SJSA1 (cell line): ENCODE results near the gene PDCD6IP. TPM values are rescaled to one million over a fixed set of nuclear protein-coding genes. Genes with fewer than 3 reads are reported as not detected.

Source experiments
- DNase-seq, 2 experiments: peaks; one replicate each; pipeline ENCODE4 v3.0.0-alpha.2; 2015 to 2020; ENCODE audit warnings: low spot score in 2 of 2, low read depth in 1 of 2
- H3K27ac ChIP-seq: fragments of 250-450 bp; sonication (Bioruptor Pico); 2 replicates; pipeline ENCODE4 v1.5.1; 2020; ENCODE audit warnings: mild to moderate bottlenecking, moderate library complexity
- H3K27me3 ChIP-seq: fragments of 250-450 bp; sonication (Bioruptor Pico); replicated peaks from 2 replicates; pipeline ENCODE4 v1.5.1; 2020; ENCODE audit warnings: mild to moderate bottlenecking, moderate library complexity
- H3K36me3 ChIP-seq: fragments of 250-450 bp; sonication (Bioruptor Pico); 2 replicates; pipeline ENCODE4 v1.5.1; 2020; ENCODE audit warnings: mild to moderate bottlenecking
- H3K4me1 ChIP-seq: fragments of 250-450 bp; sonication (Bioruptor Pico); replicated peaks from 2 replicates; pipeline ENCODE4 v1.6.1; 2021; ENCODE audit warnings: mild to moderate bottlenecking
- H3K4me3 ChIP-seq: fragments of 250-450 bp; sonication (Bioruptor Pico); 2 replicates; pipeline ENCODE4 v1.5.1; 2020; ENCODE audit warnings: mild to moderate bottlenecking
- H3K9me3 ChIP-seq: fragments of 250-450 bp; sonication (Bioruptor Pico); replicated peaks from 2 replicates; pipeline ENCODE4 v1.5.1; 2020; ENCODE audit warnings: mild to moderate bottlenecking
- total RNA-seq: library from RNA; depleted of rRNA; stranded (reverse); fragments of >200 nt; shearing (Covaris generic); gene quantifications from 2 replicates; pipeline ENCODE4 v1.2.3, GENCODE V29; 2014

PDCD6IP gene
- total RNA-seq, 1 experiment from 2014 or later, result 157 TPM

DNA sequence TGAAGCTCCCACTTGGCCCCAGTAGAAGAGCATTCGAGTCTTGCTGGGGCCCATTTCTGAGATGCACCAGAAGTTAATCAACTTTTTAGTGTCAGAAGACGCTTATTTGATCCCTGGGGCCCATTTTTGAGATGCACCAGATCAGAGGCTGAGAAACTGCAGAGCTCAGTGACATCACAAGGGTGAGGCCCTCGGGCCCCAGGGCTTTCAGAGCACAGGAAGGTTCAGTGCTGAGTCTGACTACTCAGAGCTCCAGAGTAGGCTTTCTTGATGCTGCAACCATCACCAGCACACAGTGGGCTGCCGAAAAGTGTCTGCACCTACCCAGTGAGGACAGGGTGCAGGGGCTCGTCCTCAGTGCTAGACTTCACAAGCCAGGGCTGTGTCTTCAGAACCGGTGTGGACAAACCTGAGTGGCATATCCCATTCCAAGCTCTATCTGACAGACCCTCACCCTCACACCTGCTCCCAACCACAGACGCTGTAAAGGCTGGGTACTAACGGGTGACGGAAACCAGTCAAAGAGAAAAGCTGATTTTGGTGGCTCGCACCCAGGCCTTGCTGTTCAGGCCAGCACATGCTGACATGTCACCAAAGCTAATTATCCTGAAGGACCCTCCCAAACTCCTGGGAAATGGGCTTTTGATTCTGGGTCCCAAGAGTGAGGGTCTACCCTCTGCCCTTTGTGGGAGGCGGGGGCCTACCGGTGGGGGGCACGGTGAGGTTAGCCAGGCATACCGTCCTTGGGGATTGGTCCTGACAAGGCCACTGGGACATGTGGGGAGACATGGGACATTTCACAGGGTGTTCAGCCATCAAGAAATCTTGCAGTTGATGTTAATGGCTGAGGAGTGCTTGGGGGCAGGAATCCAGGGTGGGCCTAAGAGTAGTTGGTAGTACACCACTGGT, 83.0 kb downstream of the PDCD6IP start:
- no peaks in the 10 kb centered on the region for H3K9me3 ChIP-seq
- H3K4me1 ChIP-seq, result no peaks in the 10 kb centered on the region; the same call in 1 of the 2 replicates
- DNase-seq, result no peak
- H3K36me3 ChIP-seq, result no peaks in the 10 kb centered on the region
- no peak overlapping the region for H3K27ac ChIP-seq
- no peaks in the 10 kb centered on the region for H3K27me3 ChIP-seq
- H3K4me3 ChIP-seq, result no peak overlapping the region

DNA sequence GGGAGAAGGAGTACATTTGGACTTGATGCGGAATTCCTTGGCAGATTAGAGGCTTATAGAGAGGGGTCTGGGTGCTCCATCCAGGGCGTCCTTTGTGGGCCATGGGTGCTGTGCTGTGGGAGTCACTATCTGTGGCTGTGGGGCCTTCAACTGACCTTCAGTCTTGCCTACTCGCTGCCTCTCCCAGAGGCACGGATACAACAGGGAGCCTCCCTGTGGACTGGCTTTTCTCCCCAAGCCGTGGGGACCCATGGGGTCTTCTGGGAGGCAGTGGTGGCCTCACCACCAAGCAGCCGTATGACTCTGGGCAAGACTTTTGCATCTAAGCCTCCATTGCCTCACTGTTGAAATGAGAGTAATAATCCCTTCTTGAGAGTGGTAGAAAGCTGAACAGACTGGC, 83.9 kb downstream of the PDCD6IP start:
- no peak overlapping the region for H3K4me3 ChIP-seq
- H3K9me3 ChIP-seq, result no peaks in the 10 kb centered on the region
- H3K27me3 ChIP-seq, result no peaks in the 10 kb centered on the region
- no peaks in the 10 kb centered on the region; the same call in 1 of the 2 replicates for H3K4me1 ChIP-seq
- DNase-seq, result no peak
- no peak overlapping the region for H3K27ac ChIP-seq
- H3K36me3 ChIP-seq, result no peaks in the 10 kb centered on the region

DNA sequence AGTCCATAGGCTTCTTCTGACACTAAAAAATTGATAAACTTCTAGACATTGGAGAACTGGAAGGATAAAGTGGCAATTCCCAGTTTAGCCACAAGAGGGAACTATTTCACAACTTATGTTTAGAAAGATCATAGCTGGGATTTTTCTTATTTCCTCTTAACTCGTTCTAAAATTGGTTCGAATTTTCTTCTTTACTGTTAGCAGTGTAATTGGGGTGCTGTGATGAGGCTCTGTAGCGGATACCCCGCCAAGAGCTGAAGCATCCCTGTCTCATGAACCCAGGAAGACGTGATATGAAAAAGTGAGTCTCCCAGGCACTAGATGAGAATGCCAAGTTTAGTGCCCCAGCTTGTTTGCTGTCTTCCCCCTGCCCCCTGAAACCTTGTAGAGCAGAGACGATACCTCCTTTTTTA, 85.1 kb downstream of the PDCD6IP start:
- Histone ChIP-seq H3K9me3 (no peaks in the 10 kb centered on the region), H3K27ac (no peak overlapping the region), H3K4me3 (no peak overlapping the region), H3K36me3 (no peaks in the 10 kb centered on the region), H3K4me1 (no peaks in the 10 kb centered on the region; the same call in 1 of the 2 replicates), H3K27me3 (no peaks in the 10 kb centered on the region)
- DNase-seq, result peak in 1 of 2 experiments; percentile 33

DNA sequence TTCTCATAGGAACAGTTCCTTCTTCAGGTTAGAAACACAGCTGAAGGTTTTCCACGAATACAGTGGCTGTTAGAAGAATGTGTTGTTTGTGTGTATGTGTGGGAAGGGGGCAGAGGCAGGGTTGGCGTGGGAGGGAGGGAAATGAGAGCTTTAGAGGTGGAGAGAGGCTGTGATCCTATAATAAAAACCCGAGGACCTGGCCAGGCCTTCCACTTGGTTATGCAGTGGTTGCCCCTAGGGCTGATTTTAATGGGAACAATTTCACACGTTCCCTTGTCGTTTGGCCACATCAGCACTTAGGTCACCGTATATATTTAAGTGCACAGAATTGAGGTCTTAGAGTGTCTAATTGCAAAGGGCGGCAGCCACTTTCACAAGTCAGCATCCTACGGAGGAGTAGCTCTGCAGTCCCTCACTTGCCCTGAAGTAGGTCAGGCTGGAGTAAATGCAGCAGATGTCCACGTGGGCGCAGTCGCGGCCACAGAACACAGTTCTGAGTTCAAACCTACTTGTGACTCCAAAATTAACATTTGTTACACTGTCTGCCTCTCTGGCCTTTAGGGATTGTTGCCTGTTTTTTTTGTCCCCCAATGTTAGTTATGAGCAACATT, 85.6 kb downstream of the PDCD6IP start:
- no peaks in the 10 kb centered on the region; the same call in 1 of the 2 replicates for H3K4me1 ChIP-seq
- no peaks in the 10 kb centered on the region for H3K27me3 ChIP-seq
- no peaks in the 10 kb centered on the region for H3K9me3 ChIP-seq
- no peak for DNase-seq
- no peak overlapping the region for H3K27ac ChIP-seq
- no peaks in the 10 kb centered on the region for H3K36me3 ChIP-seq
- no peak overlapping the region for H3K4me3 ChIP-seq

DNA sequence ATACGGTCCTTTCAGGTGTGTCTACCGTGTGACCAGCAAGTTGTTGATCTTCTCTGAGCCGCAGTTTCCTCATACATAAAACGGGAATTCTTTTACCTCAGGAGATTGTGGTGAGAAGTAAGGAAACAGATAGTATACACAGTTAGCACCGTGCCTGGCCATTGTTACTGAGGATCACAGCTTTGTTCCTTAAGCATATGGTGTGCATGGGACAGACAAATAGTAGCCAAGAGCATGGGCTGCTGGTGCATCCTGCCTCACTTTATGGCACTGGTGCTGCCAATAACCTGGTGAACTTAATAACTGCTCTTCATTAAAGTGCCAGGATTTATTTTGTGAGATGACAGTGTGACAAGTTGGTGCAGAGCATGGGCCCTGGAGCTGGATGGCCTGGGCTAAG, 86.3 kb downstream of the PDCD6IP start:
- Histone ChIP-seq H3K4me1 (no peaks in the 10 kb centered on the region; the same call in 1 of the 2 replicates), H3K27me3 (no peaks in the 10 kb centered on the region), H3K9me3 (no peaks in the 10 kb centered on the region), H3K27ac (no peak overlapping the region), H3K4me3 (no peak overlapping the region), H3K36me3 (no peaks in the 10 kb centered on the region)
- DNase-seq, result no peak

DNA sequence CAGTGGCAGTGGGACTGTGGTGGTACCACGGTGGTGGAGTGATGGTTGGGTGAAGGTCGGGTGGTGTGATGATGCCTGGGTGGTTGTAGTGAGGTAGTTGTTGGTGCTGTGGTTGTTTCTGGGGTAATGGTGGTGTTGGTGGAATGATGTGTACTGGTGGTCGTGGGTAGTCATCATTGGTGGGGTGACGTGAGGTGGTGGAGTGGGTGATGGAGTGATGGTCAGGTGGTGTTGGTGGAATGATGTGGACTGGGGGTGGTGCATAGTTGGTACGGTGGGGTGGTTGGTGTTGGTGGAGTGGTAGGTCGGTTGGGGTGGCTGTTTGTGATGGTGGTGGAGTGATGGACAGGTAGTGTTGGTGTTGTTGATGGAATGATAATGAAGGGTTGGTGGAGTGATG, 87.1 kb downstream of the PDCD6IP start:
- Histone ChIP-seq H3K4me1 (no peaks in the 10 kb centered on the region; the same call in 1 of the 2 replicates), H3K9me3 (no peaks in the 10 kb centered on the region), H3K36me3 (no peaks in the 10 kb centered on the region), H3K27me3 (no peaks in the 10 kb centered on the region), H3K4me3 (no peak overlapping the region), H3K27ac (no peak overlapping the region)
- DNase-seq, result no peak

DNA sequence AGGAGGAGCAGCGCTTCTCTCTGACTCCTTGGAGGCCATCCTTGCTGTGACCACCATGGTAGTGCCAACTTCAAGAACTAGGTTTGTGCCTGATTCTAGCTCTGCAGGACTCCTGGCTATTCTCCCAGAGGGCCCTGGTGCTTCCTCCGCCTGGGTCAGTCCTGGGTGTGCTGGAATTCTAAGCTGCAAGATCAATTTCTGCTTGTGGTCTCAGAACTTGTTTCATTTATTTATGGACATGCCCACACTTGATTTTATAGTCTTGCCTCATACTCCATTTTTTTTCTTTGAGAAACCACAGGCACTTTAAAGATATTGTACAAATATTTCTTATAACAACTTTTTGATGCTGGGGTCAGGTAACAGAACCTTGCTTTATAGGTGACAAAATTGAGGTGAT, 87.6 kb downstream of the PDCD6IP start:
- Histone ChIP-seq H3K9me3 (no peaks in the 10 kb centered on the region), H3K4me1 (no peaks in the 10 kb centered on the region; the same call in 1 of the 2 replicates), H3K36me3 (no peaks in the 10 kb centered on the region), H3K27me3 (no peaks in the 10 kb centered on the region), H3K4me3 (no peak overlapping the region), H3K27ac (no peak overlapping the region)
- DNase-seq, result no peak

DNA sequence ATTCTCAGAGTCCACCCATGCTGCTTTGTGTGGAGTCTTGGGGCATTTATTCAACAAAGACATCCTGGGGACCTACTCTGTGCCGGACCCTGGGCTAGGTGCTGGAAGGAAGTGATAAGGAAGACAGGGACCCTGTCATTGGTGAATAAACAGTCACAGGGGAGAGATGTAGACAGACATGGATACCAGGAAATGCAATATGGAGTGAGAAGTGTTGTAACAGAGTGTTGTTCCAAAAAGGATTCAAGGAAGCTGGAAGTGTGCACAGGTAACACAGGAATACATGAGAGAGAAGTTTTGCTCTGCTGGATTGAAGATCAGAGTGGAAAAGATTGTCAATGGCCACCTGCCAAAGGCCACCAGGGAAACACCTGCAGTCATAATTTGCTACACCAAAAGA, 89.0 kb downstream of the PDCD6IP start:
- DNase-seq, result no peak
- H3K4me3 ChIP-seq, result no peak overlapping the region
- H3K4me1 ChIP-seq, result no peaks in the 10 kb centered on the region; the same call in 1 of the 2 replicates
- no peak overlapping the region for H3K27ac ChIP-seq
- no peaks in the 10 kb centered on the region for H3K36me3 ChIP-seq
- H3K27me3 ChIP-seq, result no peaks in the 10 kb centered on the region
- H3K9me3 ChIP-seq, result no peaks in the 10 kb centered on the region

DNA sequence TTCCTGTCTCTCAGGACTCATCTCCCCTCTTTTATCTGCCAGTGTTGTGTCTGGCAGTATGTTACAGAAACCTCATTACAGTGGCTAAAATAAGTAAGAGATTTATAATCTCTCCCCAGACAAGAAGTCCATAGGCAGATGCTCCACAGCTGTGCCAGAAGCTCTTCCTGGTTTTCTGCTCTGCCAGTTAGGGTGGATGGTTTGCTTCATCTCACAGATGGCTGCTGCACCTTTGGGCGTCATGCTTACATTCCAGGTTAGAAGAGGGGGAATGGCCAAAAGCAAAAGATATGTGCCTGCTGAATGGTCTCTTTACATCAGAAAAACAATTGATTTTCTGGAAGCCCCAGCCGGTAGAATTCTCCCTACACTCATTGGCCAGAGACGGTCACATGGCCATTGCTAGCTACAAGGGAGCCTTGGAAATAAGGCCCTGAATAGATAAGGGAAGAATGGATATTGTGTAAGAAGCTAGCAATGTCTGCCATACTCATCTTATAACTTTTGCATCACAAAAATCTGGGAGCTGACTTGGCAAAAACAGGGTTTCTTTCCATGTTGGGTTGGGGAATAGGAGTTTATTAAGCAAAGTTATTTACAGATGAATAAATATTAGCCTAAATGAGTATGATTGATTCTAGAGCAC, 91.1 kb downstream of the PDCD6IP start:
- DNase-seq, result no peak

DNA sequence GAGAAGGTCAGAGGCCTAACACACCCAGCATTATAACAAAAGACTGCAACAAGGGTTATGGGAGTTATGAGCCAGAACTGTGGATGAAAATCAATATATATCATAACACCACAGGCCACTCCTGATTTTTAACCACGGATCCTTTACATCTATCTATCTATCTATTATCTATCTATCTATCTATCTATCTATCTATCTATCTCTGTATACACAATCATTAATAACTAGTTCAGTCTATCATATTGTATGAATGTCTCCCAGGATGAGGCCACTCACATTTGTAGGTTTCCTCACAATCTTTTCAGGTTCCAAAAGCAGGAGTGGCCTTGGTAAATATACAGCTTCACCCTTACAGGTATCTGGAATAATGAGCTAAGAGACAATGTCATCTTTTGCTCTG, 94.2 kb downstream of the PDCD6IP start:
- H3K27me3 ChIP-seq, result no peaks in the 10 kb centered on the region
- no peaks in the 10 kb centered on the region for H3K4me1 ChIP-seq
- H3K36me3 ChIP-seq, result no peaks in the 10 kb centered on the region
- no peak overlapping the region for H3K27ac ChIP-seq
- H3K9me3 ChIP-seq, result no peaks in the 10 kb centered on the region
- no peak for DNase-seq
- no peak overlapping the region for H3K4me3 ChIP-seq

More for the DNA sequence above, 91.1 kb downstream of the PDCD6IP start:
- no peak overlapping the region for H3K27ac ChIP-seq
- no peaks in the 10 kb centered on the region for H3K36me3 ChIP-seq
- no peaks in the 10 kb centered on the region for H3K9me3 ChIP-seq
- H3K4me1 ChIP-seq, result no peaks in the 10 kb centered on the region
- no peaks in the 10 kb centered on the region for H3K27me3 ChIP-seq
- H3K4me3 ChIP-seq, result no peak overlapping the region

DNA sequence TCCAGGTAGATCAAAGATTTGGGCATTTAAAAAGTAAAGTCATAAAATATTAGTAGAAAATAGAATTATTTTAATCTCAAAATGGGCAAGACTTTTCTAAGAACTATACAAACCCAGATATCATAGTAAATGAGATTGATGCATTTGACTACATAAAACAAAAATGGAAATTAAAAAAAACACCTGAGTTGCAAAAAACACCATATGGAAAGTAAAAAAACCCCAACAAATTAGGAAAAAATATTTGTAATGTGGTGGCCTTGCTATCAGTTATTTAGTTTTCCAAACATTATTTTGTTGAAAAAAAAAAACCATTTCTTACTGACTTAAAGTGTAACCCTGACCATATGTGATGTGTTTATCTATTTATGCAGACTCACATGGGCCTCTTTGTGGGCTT, 97.2 kb downstream of the PDCD6IP start:
- no peak overlapping the region for H3K4me3 ChIP-seq
- H3K9me3 ChIP-seq, result no peaks in the 10 kb centered on the region
- no peak overlapping the region for H3K27ac ChIP-seq
- no peaks in the 10 kb centered on the region for H3K36me3 ChIP-seq
- H3K27me3 ChIP-seq, result no peaks in the 10 kb centered on the region
- no peak for DNase-seq
- no peaks in the 10 kb centered on the region for H3K4me1 ChIP-seq

DNA sequence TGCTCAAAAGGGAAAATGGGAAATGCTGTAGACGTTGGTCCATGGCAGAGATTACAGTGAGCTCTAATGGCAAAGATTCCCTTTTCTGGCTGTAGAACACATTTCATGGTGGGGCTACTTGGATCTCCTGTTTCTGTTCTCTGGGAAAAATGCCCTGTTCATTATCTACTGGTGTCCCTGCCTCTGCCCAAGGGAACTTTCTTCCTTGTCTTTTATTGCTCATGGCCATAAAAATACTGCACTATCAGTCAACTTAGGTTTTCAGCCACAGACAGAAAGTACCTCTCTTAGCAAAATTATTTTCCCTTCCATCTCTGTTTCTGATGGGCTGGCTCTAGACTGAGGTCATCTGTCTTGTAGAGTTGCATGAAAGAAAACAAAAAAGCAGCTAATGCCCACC, 98.9 kb downstream of the PDCD6IP start:
- no peak for DNase-seq
- no peak overlapping the region for H3K27ac ChIP-seq

DNA sequence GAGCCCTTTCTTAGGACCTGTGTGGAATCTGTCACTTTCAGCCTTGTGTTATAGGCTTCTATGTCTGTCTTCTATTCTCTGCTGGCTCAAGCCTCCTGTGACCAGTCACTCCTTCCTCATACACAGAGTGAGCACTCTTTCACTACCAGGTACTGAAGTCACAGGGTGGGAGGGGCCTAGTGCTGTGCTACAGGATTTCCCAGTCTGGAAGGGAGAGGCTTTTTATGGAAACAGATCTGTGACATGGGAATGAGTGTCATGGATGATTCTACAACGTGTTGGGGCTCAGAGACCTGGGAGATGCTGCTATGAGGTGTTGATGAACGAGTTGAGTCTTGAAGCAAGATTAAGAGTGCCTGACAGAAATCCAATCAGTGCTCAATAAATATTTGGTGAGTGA, 100.5 kb downstream of the PDCD6IP start:
- no peak for DNase-seq
- Histone ChIP-seq H3K4me3 (no peak overlapping the region), H3K27me3 (no peaks in the 10 kb centered on the region), H3K27ac (no peak overlapping the region), H3K4me1 (no peaks in the 10 kb centered on the region), H3K36me3 (no peaks in the 10 kb centered on the region), H3K9me3 (no peaks in the 10 kb centered on the region)

More for the DNA sequence above, 98.9 kb downstream of the PDCD6IP start:
- Histone ChIP-seq H3K36me3 (no peaks in the 10 kb centered on the region), H3K4me1 (no peaks in the 10 kb centered on the region), H3K27me3 (no peaks in the 10 kb centered on the region), H3K4me3 (no peak overlapping the region), H3K9me3 (no peaks in the 10 kb centered on the region)

DNA sequence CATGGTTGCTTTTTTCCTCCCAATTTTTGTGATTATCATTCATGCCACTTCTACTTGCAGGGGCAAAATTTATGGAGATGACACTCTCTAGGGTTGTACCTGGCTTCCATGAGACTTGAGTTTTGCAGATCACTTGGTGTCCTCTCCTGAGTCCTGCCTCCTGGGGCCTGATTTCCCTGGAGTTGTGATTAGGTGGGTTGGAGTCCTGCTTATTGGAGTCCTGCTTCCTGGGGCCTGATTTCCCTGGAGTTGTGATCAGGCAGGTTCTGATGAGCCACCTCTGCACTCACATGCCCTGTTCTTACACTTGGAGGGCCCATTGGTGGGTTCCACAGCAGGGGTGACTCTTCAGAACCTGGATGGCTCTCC, 102.0 kb downstream of the PDCD6IP start:
- no peak for DNase-seq
- H3K27ac ChIP-seq, result no peak overlapping the region
- H3K4me1 ChIP-seq, result no peaks in the 10 kb centered on the region
- no peaks in the 10 kb centered on the region for H3K9me3 ChIP-seq
- H3K4me3 ChIP-seq, result no peak overlapping the region
- no peaks in the 10 kb centered on the region for H3K36me3 ChIP-seq
- H3K27me3 ChIP-seq, result no peaks in the 10 kb centered on the region
